HG03565 (cell line): ENCODE results near the gene PHF23.

Source experiments
- ATAC-seq: cut with Tn5 transposase; IDR thresholded peaks from one replicate; pipeline ENCODE4 v1.9.1; 2021; ENCODE audit warnings: mild to moderate bottlenecking, moderate library complexity; ENCODE audit not compliant: unreplicated experiment

Gene PHF23

DNA sequence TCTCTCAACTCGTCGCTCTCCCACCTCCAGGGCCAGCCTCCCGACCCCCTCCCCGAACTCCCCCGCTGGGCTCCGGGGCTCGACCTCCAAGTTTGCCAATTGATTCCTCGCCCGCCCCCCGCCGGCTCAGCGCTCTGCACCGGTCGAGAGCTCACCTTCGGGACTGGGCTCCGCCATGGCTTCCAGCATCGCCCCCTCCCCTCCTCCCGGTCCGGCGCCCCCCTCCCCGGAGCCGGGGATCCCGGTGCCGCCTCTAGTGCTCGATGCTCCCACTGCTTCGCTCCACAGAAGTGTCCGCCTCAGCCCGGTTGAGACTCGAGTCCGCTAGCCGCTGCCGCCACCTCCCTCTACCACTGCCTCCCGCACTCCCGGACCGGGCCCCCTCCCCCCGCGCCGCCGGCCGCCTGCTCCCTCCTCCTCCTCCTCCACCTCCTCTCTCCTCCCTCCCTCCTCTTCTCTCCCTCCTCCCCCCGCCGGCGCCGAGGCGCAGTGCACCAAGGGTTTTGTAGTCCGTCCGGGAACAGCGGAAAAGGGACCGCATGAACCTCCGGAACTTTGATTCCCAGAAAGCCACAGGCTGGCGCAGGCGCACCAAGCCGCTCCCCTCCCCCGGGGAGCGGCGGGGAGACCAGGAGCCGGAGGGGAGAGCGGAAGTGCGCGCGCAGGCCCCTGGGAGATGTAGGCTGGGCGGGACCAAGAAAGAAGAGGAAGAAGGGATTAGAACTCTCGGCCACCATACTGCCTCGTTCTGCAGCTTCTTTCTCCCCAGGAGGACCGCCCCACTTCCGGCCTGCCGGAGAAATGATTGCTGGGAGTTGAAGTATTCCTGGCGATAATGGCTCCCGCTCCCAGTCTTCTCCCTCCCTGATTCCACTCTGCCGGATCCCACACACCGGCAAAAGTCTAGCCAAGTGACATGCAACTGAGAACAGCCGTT lies at the start of gene PHF23:
TSS of gene PHF23 (minus strand) at position 367 of the 937 bp plus-strand sequence. CDS start at position 189, 178 bp downstream.
- peak; percentile 38 for ATAC-seq

DNA sequence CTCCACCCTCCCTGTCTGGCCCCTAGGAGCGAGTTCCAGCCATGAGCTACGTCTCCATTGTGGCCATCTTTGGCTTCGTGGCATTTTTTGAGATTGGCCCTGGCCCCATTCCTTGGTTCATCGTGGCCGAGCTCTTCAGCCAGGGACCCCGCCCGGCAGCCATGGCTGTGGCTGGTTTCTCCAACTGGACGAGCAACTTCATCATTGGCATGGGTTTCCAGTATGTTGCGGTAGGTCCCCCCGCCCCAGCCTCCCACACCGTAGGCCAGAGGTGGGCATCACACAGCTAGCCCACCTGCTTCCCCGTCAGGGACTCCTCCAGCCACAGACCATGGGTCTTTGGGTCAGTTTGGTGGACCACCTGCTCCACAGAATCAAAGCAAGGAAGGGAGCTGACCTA lies 46.4 kb upstream of the PHF23 start:
- no peak for ATAC-seq

DNA sequence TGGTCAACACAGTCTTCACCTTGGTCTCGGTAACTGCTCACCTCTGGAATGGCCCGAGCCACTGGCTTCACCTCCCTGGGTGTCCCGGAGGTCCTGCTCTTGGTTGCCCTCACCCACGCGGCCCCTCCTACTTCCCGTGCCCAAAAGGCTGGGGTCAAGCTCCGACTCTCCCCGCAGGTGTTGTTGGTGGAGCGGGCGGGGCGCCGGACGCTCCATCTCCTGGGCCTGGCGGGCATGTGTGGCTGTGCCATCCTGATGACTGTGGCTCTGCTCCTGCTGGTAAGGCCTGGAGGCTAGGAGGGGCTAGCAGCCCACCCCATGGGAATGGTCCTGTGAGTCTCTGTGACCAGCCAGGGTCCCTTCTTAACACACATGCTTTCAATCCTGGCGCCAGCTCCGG lies 45.7 kb upstream of the PHF23 start:
- no peak for ATAC-seq

DNA sequence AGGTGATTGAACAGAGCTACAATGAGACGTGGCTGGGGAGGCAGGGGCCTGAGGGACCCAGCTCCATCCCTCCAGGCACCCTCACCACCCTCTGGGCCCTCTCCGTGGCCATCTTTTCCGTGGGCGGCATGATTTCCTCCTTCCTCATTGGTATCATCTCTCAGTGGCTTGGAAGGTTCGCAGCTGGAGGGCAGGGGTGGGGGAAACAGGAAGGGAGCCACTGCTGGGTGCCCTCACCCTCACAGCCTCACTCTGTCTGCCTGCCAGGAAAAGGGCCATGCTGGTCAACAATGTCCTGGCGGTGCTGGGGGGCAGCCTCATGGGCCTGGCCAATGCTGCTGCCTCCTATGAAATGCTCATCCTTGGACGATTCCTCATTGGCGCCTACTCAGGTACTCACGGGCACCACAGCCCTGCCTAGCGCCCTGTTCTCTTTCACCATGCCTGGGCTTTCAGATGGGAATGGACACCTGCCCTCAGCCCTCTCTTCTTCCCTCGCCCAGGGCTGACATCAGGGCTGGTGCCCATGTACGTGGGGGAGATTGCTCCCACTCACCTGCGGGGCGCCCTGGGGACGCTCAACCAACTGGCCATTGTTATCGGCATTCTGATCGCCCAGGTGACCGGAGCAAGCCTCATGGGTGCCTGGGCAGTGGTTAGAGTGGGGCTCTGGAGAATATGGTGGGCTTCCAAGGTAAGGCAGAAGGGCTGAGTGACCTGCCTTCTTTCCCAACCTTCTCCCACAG lies 44.4 kb upstream of the PHF23 start:
- ATAC-seq, result no peak

DNA sequence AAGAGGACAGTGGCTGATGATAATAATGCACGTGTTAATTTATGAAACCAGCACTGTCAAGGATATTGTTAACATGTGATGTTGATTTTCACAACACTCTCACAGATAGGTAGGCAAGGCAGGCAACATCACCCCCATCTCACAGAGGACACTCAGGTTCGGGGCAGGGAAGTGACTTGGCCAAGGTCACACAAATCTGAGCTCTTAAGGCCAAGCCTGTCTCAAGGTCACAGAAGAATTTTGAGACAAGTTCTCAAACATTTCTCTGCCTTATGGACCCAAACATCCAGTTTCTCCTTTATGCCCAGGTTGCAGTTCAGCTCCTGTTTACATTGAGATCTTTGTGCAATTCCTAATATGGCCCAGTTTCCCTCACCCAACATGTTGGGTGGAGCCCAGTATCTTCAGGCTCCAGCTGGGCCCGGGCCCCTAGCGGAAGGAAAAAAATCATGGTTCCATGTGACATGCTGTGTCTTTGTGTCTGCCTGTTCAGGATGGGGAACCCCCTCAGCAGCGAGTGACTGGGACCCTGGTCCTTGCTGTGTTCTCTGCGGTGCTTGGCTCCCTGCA lies 43.6 kb upstream of the PHF23 start:
- no peak for ATAC-seq

DNA sequence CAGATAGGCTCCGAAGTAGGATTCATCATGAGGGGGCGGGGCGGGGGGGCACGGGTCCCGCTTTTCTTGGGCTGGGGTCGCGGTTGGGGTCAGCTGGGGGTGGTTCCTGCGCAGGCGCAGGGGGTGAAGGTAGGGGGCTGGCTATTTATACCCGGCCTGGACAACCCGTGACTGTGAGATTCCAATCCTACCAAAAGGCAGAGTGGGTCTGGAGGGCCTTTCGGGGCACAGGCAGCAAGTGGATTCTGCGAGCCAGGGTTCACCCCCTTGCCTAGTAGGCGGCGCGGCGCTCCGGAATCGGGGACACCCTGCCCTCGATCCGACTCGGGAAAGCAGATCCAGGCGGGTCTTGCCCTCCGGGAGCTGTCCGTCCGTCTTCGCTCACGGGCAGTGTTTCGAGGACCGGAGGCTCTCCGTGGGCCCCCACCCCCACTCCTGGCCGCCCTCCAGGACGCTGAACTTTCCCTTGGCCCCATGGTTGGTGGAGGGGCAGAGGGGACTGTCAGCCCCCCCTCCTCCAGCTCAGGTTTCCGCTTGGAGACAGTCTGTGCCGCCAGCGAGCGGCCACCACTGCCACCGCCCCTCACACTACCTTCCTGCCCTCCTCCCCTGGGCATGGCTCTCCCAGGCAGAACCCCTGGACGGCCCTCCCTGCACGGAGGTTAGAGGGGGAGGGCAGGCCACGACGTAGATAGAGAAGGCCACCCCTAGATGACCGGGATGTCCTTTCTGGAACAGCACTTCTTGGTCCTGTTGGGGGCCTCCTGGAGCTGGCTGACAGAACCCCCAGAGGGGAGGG lies 42.9 kb upstream of the PHF23 start:
- ATAC-seq, result no peak

DNA sequence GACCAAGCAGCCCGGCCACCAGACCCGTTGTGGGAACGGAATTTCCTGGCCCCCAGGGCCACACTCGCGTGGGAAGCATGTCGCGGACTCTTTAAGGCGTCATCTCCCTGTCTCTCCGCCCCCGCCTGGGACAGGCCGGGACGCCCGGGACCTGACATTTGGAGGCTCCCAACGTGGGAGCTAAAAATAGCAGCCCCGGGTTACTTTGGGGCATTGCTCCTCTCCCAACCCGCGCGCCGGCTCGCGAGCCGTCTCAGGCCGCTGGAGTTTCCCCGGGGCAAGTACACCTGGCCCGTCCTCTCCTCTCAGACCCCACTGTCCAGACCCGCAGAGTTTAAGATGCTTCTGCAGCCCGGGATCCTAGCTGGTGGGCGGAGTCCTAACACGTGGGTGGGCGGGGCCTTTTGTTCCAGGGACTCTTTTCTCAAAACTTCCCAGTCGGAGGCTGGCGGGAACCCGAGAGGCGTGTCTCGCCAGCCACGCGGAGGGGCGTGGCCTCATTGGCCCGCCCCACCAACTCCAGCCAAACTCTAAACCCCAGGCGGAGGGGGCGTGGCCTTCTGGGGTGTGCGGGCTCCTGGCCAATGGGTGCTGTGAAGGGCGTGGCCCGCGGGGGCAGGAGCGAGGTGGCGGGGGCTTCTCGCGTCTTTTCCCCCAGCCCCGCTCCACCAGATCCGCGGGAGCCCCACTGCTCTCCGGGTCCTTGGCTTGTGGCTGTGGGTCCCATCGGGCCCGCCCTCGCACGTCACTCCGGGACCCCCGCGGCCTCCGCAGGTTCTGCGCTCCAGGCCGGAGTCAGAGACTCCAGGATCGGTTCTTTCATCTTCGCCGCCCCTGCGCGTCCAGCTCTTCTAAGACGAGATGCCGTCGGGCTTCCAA lies 42.1 kb upstream of the PHF23 start, which contains the start of gene SLC2A4:
TSS of gene SLC2A4 (plus strand) at position 645 of the 879 bp plus-strand sequence. CDS start at position 862, 217 bp downstream.
- ATAC-seq, result no peak

DNA sequence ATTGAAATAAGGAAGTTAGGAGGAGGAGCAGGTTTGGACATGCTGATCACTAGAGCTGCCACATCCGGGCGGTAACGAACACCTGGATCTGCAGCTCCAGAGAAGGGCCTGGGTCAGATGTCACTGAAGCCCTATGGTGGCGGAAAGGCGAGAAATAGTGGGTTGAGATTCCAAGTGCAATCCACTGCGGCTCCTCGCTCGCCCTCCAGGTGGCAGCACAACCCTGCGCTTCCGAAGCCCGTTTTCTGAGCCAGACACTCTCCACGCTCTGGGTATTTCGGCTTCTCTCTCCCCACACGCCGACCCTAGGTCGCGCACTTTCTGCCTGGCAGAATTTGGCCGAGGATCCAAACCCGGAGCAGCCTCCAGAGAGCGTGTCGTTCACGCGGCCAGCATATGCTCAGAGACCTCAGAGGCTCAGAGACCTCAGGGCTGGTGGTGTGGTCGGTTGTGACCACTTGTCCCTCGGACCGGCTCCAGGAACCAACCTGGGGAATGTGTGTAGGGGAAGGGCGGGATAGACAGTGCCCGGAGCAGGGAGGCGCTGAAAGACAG lies 41.3 kb upstream of the PHF23 start:
- ATAC-seq, result peak; percentile 40

DNA sequence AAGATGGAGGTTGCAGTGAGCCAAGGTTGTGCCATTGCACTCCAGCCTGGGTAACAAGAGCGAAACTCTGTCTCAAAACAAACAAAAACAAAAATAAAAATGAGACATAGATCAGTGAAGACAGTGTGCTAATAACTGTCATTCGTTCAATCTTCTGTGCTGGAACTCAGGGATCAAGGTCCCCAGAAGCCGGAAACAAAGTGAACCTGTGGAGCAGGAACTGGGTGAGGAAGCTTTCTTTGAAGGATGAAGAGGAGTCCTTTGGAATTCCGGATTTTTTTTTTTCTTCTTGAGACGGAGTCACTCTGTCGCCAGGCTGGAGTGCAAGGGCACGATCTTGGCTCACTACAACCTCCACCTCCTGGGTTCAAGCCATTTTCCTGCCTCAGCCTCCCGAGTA lies 40.2 kb upstream of the PHF23 start:
- no peak for ATAC-seq

DNA sequence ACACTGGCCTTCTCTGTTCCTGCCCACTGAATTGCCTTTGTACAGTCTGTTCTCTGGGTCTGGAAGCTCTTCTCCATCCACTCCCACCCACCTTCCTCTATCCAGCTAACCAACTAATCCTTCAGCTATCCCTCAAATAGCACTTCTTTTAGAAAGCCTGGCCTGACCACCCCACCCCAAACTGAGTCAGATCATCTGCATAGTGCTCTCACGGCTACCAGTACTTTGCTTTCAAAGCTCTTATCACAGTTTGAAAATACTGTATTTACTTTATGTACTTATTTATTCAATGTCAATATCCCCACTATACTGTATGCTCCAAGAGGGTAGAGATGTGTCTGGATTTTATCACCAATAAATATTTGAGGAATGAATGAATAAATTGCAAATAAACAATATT lies 27.5 kb upstream of the PHF23 start:
- ATAC-seq, result no peak

DNA sequence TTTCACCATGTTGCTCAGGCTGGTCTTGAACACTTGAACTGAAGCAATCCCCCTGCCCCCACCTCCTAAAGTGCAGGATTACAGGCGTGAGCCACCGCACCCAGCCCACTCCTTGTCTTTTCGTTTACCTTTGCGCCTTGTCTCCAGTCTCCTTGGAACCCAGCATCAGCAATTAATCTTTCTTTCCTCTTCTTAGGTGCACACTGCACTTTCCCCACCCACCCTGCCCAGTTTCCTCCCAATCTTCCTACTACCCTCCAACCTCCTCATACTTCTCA lies 24.5 kb upstream of the PHF23 start:
- no peak for ATAC-seq

DNA sequence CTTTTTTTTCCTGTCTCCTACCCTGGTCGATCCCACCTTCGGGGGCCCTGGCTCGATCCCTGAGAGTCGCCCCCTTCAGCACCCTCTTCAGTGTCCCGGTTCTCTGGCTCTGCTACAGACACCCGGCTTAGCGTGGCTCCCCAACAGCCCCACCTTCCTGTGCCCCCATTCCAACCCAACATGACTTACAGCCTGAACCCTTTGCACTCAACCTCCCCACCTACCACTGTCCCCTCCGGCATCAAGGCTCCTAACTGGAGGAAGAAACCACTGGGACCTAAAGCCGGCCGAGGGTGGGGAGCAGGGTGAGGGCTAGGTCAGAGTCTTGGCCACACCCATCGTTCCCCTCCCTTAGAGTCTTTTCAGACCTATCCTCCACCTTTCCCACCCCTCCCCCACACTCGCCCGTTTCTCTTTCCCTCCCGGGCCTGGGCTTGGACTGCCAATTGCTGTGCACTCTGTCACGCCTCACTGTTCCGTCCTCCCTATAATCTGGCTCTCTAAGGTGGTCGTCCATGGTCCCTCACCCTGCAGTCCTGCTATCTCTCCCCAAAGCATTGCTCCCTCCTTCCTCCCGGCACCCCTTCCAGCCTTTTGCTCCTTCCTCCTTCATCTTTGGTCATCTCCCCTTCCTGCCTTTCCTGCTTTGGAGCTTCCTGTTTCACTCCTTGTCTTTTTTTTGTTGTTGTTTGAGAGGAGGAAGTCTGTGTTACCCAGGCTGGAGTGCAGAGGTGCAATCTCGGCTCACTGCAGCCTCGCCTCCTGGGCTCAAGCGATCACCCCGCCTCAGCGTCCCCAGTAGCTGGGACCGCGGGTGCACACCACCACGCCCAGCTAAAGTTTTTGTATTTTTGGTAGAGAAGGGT lies 23.9 kb upstream of the PHF23 start:
- ATAC-seq, result no peak

DNA sequence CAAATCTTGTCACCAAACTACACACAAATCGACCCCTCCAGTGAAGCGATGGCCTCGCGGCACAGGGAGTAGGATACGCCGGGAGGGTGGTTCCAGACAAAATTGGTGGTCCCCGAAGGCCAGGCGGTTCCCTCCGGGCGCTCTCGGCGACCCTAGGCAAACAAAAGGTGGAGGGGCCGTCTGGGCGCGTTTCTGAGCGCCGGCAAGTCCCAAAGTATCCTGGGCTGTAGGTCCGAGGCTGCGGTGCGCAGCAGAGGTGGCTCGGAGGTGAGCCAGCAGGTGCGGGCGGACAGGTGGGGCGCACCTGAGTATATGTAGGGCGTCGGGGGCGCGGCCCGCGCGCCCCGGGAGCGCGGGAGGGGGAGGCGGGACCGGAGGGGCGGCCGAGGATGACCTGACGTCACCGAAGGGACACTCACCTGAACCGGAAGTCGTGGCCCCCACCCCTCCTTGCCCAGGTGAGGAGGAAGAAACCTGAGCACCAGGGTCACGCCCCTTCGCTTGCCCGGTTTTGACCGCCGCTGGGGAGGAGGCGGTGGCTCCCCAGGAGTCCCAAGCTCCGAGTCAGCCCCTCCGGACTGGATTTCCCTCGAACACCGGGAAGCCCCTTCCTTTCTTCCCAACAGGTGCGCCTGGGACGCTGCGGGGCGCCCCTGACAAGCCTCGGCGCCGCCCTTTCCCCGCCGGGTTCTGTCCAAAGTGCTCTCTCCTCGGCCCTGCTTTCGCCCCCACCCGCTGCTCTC lies 23.1 kb upstream of the PHF23 start, which contains the start of gene CLDN7:
TSS of gene CLDN7 (minus strand) at position 287 of the 743 bp plus-strand sequence. CDS start 435 bp downstream, outside the sequence.
- ATAC-seq, result no peak

DNA sequence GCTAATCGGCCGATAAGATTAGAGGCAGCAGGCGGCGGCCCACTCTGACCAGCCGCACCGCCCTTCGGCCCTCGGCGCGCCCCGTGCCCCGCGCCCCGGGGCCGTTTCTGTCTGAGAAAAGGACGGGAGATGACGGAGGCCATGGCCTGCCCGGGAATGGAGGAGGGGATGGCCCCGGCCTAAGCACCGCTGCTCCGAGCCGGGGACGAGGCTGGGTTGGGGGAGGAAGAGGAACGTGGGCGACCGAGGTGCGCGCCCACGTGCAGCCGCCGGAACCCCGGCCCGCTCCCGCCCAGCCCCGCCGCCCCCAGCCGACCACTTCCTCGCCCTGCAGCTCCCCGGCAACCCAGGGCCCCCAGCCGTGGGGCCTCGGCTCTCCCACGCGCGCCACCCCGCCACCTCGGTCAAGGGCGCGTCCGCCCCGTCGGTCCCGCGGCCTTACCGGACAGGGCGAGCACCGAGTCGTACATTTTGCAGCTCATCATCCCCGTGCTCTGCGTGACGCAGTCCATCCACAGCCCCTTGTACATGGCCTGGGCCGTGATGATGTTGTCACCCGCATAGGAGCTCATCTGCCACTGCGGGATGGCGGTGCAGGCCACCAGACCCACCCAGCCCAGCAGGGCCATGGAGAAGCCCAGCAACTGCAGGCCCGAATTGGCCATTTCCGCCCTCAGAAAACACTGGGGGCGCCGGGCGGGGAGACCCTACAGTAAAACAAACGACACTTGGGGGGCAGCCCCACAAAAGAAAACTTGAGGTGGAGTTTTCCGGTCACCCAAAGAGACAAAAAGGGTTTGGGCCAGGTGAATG lies 22.3 kb upstream of the PHF23 start:
- no peak for ATAC-seq

DNA sequence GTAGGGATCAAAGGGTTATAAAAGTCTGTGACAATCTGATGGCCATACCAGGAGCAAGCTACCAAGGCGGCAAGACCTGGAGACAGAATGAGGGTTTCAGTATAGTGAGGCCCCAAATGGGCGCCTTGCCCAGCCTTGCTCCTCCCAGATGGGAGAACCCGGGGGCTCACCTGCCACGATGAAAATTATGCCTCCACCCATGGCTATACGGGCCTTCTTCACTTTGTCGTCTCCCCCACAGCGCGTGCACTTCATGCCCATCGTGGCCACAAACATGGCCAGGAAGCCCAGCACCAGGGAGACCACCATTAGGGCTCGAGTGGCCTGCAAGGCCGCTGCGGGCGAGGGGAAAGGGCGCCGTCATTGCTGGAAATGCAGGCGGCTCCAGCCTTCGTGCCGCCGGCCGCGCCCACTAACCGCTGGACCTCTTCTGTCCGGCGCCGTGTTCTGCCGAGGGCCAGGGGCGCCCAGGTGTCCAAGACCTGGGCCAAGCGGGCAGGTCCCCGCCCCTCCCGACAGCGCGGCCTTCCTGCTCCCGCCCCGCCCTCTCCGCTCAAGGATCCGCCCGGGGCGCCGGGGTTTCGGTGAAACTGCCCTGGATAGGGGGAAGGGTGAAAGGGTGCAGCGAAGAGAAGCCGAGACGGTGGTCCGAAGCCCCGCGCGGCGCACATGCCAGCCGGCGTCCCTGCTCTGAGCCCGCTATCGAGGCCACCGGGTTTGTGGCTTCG lies 21.6 kb upstream of the PHF23 start:
- no peak for ATAC-seq

DNA sequence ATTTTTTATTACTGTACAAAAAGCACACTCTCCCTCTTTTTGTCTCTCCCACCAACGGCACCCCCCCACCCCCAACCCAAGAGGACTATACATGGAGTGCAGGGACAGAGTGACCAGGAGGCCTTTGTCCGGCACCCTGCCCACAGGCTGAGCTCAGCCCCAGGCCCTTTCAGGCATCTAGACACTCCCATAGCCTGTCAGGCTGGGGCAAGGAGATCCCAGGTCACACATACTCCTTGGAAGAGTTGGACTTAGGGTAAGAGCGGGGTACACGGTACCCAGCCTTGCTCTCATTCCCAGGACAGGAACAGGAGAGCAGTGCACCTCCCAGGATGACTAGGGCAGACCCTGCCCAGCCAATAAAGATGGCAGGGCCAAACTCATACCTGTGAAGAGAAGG lies 20.9 kb upstream of the PHF23 start:
- no peak for ATAC-seq

DNA sequence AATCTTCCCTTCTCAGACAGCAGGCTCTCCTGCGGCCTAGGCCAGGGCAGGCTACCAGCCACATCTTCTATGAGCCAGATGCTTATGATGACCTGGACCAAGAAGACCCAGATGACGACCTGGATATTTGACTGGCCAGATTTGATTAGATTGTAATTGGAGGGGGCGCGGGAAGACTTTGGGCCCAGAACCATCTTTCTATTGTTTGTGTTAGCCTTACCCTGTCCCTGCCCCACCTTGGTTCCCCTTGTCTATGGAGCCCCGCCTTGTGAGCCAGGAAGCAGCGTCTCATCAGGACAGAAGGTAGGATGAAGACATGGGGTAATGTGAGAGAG lies 20.3 kb upstream of the PHF23 start:
- ATAC-seq, result no peak
